UCSD-AML1 (cell line): ENCODE measurements around the gene CROCC.
A peak's percentile ranks its signal among the peaks of the same experiment; 100 is the strongest.

Source experiments
- DNase-seq: peaks from one replicate; lab custom pipeline; 2025; ENCODE audit not compliant: unreplicated experiment; lab: John Stamatoyannopoulos, UW

The CROCC gene

DNA sequence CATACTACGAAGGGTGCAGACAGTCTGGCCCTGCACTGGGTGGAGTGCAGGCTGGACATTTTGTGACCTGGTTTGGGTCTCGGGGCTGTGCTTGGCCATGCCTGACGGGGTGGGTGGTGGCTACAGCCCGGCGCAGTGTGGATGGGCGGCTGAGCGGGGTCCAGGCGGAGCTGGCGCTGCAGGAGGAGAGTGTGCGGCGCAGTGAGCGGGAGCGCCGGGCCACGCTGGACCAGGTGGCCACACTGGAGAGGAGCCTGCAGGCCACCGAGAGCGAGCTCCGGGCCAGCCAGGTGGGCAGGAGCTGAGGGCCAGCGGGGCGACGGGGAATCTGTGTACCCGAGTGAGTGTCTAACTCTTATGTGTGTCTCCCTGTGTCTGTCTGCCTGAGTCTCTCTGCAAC lies 44.6 kb downstream of the CROCC start:
- no peak for DNase-seq

GRCh38 chr1:16967095-16967575 lies 45.4 kb downstream of the CROCC start:
- DNase-seq: no peak

- no peak for DNase-seq
Measured at GRCh38 chr1:16967962-16968361, 46.2 kb downstream of the CROCC start.

DNA sequence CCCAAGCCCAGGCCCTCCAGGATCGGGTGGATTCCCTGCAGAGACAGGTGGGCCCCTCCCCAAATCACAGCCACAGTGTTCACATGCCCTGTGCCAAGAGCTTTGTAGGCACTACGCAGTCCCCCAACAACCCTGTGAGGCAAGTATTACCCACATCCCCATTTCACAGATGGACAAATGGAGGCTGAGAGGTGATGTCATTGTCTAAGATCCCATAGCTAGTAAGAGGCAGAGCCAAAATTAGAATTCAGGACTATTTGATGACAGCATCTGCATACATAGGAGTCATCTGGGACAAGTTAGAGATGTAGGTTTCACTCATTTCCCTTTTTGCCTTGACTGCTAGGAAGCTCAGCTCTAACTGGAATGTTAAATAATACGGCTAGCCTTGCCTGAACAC lies 46.6 kb downstream of the CROCC start:
- DNase-seq: no peak

- DNase-seq: no peak
Measured at GRCh38 chr1:16969057-16969611, 47.4 kb downstream of the CROCC start.

- no peak for DNase-seq
Measured at GRCh38 chr1:16969651-16970050, 47.9 kb downstream of the CROCC start.

DNA sequence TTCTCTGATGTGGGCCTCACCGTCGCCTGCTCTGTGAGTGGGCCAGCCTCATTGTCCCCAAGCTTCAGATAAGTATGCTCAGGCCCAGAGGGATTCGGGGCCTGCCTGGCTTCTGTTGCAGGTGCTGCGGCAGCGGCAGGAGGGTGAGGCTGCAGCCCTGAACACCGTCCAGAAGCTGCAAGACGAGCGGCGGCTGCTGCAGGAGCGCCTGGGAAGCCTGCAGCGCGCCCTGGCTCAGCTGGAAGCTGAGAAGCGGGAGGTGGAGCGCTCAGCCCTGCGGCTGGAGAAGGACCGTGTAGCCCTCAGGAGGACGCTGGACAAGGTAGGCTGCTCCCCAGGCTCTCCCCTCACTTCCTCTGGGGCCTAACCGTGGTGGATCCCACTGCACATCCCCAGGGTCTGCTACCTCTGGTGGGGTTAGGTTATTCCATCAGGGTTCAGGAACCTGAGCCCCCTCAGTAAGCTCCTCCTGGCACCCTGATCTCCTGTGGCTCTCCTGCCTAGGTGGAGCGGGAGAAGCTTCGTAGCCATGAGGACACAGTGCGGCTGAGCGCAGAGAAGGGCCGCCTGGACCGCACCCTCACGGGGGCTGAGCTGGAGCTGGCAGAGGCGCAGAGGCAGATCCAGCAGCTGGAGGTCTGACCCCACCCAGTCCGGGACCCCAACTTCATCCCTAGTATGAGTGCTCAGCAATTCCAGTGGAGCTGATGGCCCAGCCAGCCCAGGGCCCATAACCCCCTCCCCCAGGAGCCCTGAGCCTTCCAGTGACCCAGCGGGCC lies 48.6 kb downstream of the CROCC start:
- DNase-seq: no peak

DNA sequence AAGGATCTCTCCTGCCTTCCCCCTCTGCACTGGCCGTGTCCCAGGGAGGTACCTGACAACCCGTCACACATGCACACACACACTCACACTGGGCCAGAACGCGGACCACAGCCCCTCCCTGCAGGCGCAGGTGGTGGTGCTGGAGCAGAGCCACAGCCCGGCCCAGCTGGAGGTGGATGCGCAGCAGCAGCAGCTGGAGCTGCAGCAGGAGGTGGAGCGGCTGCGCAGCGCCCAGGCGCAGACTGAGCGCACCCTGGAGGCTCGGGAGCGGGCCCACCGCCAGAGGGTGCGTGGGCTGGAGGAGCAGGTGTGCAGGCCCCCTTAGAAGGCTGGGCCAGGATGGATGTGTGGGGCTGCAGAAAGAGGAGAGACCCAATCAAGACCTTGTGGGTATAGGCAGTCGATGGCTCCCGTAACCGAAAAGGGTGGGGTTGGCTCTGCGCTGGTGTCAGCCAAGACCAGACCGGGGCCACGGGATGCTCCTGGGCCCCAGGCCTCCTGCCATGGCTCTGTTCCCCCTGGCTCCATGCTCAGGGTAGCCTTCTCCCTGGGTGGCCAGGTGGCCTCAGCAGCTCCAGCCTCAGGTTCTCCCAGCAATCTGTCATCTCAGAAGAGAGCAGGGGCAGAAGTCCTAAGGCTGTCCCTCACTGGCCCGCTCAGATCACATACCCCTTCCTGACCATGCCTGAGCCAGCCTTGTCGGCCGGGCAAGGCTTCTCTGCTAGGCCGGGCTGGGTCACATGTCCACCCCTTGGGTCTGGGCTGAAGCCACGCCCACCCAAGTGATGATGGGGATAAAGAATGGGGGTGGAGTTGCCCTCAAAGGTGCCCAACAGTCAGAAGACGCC lies 49.8 kb downstream of the CROCC start:
- no peak for DNase-seq

DNA sequence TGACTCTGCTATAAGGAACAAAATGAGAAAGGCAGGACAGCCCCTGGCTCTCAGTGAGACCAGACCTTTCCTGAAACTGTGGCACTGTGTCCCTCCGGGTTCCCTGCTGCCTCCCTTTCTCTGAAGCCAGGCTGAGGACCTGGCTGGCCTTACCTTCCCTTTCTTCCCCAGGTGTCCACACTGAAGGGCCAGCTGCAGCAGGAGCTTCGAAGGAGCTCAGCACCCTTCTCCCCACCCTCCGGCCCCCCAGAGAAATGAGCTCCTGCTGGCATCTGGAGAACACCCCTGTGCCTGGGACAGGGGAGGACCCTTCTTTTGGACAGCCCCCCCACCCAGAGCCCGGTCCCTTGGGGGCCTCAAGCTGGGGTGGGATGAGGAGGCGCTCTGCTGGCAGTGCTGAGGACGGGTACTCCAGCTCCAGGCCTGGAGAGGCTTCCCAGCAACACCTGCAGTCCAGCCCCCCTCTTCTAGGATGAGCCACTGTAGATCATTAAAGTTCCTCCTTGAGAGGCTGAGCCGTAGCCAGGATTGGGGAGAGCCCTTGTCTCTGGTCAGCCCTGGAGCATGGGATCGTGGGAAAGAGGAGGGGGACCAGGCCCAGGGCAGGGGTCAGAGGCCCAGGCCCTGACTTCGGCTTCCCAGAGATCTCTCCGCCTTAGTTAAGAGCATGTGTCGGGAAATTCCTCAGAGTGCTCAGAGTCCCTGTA lies 50.6 kb downstream of the CROCC start:
- no peak for DNase-seq

- DNase-seq: no peak
Measured at GRCh38 chr1:16973215-16973614, 51.5 kb downstream of the CROCC start.

DNA sequence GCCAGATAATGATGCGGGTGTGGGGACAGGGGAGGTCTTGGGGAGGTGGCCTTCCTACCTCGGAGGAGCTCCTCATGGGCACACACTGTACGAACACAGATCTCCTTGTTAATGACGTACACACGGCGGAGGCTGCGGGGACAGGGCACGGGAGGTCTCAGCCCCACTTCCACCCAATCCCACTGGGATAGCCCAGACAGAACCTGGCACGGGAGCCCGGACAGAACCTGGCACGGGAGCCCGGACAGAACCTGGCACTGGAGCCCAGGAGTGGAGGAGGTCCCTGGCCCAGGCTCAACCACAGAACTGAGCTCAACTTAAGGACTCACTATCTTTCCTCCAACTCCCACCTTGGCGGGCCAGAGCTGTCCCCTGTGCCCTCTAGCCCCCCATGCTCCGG lies 53.5 kb downstream of the CROCC start:
- no peak for DNase-seq

DNA sequence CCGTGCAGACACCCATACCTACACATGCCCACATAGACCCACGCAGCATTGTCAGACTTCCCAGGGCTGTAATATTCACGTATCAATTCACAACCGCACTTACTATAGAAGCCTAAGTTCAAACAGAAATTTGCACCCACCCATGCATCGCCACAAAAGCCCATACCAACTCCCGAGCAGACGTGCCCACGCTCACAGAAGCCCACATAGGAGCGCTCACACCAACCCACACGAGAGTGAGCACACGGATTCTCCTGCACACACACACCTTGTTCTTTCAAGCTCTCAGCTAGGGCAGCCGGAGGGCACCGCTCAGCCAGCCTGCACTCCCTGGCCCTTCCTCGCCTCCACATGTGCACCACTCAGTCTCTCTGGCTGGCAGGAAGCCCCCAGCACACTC lies 54.1 kb downstream of the CROCC start:
- no peak for DNase-seq

- no peak for DNase-seq
Measured at GRCh38 chr1:16976966-16977365, 55.2 kb downstream of the CROCC start.

DNA sequence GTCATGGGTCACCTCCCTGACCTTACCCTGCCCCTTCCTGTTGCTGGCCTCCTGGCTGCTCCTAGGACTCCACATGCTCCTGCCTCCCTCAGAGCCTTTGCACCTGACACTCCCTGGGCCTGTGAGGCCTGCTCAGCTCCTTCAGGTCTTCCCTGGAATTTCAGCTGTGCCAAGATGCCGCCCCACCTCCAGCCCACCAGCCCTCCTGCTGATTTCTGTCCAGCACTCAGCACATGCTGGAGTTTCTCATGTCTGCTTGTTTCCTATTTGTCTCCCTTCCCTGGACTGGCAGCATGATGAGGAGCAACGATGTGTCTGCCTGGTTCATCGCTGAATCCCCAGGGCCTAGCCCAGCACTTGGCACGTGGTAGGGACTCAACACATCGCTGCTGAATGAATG lies 55.6 kb downstream of the CROCC start:
- DNase-seq: no peak

DNA sequence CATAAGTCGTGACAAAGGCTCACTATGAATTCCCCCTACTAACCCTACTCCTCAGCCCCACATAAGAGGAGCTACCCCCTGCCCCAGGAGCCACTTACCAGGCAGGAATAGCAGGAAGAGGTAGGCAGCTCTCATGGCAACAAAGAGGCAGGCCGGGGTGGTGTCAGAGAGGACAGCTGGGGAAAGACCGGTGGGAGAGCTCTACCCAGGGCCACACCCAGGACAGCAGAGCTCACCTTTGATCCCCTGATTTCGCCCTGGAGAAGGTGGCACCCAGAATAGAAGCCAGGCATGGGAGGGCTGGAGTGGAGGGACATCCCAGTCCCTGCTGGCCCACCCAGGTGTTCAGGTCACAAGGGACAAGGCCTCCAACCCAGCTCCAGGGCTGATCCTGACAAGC lies 56.4 kb downstream of the CROCC start:
- DNase-seq: no peak

DNA sequence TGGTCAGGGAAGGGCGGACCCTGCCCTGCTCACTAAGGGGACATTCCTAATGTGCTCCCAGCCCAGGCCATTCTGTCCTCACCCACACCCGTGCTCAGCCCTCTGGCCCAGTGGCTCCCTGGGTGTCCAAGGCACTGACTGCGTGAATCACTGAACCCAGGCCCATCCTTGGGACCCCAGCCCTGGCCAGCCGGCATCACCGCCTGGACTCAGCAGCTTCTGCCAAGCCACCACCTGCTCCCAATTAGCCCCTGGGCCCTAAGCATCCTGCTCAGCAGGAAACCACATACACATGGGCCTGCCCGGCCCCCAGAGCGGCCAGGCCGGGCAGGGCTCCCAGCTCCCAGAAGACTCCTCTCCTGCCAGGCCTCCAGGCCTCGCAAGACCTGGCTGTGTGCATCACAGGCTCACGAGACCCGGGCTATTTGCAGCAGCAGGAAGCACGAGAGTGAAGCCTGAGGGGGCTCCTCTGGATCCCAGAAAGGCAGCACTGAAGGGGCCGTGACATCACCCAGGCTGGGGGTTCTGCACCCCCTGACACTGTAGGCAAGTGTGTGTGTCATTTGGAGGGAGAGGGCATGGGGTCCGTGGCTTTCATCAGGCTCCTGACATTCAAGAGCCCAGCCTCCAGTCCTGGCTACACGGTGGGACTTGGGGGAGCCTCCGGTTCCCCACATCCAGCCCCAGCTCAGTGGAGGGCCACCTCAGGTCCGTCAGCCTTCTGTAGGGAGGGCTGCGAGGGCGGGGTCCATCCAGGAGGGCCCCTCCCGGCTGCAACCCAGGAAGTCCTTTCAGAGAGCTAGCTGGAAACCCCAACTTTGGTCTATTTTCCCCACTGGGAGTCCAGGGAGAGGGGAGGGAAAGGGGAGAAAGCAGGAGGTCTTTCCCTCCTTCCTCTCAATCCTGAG lies 57.1 kb downstream of the CROCC start:
- DNase-seq: peak; percentile 69

DNA sequence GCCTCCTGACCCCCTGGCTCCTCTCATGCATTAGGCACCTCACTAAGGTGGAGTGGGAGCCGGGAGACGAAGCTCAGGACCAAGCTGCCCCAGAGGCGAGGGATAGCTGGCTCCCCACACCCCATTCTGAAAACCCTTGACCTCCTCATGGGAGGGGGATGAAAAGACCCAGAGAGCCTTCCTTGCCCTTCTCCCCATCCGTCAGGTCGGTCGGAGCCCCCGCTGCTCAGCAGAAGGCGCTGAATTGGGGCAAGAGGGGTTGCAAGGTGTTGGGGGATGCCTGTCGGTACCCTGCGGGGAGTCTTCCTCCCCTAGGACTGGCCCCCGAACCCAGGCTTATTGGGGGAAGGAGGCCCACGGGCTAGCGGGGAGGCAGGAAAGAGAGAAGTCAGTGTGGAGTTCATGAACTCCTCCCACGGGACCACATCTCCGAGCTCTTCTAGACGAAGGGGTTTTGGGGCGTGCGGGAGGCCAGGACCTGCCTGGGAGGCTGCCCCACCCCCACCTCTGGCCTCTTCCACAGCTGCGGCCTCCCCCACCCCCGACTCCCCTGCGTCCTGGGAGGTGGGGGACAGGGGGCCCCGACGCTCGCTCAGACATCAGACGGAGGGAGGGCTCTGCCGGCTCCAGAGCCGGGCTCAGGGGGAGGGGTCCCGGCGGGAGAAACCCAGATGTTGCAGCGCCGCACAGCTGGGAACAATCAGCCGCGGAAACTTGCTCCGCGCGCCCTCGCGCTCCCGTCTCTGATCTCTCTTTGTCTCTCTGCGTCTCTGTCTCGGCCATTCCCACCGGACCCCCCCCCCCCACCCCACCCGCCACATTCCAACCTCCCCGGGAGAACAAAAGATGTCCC lies 58.0 kb downstream of the CROCC start:
- DNase-seq: no peak

DNA sequence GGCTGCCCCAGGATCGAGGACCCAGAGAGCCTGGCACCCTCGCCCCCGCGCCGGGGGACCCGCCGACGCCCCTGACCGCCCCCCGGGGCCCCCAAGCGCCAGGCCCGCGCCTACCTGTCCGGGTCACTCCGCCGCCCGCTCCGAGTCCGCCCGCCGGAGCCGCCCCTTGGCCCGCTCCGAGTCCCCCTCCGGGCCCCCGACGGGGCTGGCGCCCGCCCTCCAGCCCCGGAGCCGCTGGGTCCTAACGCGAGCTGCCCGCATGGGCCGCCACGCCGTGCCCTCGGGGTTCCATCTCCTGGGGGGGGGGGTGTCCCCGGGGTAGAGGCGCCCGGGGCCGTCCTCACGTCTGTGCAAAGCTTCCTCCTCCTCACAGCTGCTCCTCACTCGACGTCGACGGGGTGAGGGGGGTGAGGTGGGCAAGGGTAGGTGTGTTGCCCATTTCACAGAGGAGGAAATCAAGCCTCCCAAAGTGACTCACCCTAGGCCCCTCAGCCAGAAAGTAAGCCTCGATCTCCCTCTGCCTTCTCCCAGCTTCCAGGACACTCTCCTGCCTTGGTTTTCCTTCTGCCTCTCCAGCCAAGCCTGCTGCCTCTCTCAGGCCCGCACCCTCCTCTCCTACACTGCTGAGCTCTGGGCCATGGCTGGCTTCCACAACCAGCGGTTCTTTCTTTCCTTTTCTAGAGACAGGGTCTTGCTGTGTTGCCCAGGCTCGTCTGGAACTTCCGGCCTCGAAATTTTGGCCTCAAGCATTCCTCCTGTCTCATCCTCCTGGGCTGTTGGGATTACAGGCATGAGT lies 58.9 kb downstream of the CROCC start, which contains the start of gene MFAP2:
MFAP2 (minus strand) TSS at position 148 of the 796 bp plus-strand sequence. CDS start 2,347 bp downstream, outside the sequence.
- DNase-seq: no peak
